Skeletal muscle cell (primary cell): ENCODE data around the gene MATR3.
A peak's percentile ranks its signal among the peaks of the same experiment; 100 is the strongest.
"Not testable (repeated sequence)": the region's sequence is repeated elsewhere in the genome, so short reads cannot be mapped to it uniquely, and the experiment has no call there.

ENCODE experiments used
- DNase-seq: peaks from one replicate; pipeline ENCODE4 v3.0.0-alpha.2; 2010; ENCODE audit warnings: low read depth
- H3K4me3 ChIP-seq: 2 replicates; pipeline ENCODE4 v1.5.1; 2011; ENCODE audit warnings: low read depth, mild to moderate bottlenecking, control low read depth, low read length, moderate library complexity

Gene MATR3

DNA sequence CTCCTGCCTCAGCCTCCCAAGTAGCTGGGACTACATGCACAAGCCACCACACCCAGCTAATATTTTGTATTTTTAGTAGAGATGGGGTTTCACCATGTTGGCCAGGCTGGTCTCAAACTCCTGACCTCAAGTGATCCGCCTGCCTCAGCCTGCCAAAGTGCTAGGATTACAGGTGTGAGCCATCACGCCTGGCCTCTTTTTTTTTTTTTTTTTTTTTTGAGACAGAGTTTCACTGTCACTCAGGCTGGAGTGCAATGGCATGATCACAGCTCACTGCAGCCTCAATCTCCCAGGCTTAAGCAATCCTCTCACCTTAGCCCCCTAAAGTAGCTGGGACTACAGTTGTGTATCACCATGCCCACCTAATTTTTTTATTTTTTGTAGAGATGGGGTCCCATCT, 22.8 kb upstream of the MATR3 start:
- H3K4me3 ChIP-seq, DNase-seq: not testable (repeated sequence)

DNA sequence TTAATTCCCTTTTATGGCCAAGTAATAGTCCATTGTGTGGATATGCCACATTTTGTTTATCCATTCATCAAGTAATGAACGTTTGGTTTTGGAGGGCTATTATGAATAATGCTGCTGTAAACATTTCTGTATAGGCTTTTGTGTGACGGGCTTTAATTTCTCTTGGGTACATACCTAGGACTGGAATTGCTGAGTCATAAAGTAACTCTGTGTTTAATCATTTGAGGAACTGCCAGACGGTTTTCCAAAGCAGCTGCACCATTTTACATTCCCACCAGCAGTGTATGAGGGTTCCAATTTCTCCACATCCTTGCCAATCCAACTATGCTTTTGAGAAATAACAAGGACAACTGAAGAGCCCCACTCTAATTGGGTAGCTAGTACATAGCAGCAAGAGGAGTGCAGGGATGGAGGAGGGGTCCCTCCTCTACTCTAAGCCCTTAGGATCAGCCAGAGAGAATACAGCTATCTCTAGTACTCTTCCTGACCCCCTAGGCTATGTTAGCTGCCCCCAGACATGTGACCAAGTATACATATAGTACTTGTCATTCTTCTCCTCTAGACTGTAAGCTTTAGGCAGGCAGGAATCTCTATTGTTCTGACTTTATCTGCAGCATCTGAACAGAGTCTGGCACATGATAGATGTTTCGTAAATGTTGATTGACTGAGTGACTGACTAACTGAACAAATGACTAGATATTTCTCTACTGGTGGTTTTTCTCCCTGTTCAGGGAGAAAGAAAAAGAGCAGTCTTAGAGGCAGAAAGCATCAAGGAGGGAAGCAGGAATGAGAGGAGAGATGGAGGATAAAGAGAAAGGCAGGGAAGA, 22.1 kb upstream of the MATR3 start:
- peak; percentile 72 for DNase-seq
- no peak overlapping the region for H3K4me3 ChIP-seq

DNA sequence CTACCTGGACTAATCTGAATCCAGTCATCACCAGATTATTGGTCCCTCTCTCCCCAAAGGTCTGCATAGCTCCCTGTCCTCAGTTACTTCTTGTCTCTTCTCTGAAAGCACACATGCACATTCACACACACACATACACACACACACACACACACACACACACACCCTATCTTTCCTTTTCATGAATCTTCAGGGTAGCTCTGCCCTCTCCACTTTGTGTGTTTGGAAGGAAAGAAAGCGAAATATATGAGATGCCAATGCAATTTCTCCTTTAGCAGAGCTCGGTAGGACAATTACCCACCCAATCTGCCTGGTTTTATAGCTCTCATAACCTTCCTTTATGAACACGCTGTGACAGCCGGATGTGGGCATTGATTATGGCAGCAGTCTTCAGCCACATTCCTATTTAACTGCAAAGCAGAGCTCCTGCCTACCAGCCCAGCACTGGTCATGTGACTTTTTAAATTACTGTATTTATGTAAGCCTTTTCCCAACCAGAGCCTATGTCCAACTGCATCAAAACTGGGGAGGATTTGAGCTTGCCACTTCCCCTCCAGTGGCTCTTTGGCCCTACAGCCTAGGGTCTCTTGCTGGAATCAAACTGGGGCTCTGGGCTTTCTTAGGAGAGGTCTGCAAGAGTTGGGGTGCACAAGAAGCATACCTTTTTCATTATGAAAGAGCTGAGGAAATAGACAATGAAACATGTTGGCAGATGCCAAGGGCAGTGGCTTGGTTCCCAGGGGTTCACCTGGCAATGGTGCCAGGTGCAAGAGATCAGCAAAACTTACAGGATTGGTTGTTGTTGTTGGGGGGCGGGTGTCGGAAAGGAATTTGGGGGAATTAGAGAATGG, 20.8 kb upstream of the MATR3 start:
- DNase-seq = no peak
- H3K4me3 ChIP-seq = no peak overlapping the region

DNA sequence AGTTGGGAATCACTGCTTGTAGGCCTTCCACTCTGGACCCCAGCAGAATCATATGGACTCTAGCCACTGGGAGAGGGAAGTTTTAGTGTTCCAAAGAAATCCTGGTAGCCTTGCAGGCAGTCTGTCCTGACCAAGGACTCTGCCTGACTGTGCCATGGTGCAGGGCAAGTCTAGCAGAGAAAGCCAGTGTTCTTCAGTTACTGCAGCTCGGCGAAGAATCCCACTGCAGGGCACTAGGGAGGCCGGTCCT, 20.3 kb upstream of the MATR3 start:
- no peak for DNase-seq
- peak overlapping the region; percentile 71 for H3K4me3 ChIP-seq

DNA sequence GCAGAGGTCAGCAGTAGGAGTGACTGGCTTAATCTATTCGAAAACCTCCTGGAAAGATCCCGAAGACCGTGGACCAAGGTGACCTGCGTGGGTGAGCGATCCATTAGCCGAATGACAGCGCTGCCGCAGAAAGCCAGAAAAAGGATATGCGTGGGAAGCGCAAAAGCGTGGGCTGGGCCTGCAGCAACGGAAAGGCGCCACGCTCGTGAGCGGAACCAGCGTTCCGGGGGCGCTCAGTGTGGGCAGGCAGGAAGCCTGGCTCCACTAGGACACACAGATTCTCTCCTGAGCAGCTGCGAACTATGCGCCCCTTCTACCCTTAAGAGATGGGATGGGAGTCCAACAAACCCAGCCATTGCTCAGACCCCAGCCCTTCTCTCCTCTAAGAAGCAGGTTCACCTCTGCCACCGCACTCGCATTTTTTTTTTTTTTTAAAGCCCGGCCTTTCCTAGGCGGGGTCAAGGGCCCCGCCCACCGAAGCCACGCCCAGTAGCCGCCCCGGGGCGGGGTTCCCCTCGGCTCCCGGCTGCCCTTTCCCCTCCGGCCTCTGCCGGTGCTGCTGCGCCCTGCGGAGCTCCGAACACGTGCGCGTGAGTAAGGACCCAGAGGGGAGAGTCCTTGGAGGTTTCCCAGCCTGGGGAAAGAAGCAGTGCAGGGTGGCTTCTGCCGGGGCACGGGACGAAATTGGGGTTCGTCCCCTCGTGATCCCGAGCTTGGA, 19.8 kb upstream of the MATR3 start:
- DNase-seq = no peak
- H3K4me3 ChIP-seq = peak overlapping the region; percentile 71

DNA sequence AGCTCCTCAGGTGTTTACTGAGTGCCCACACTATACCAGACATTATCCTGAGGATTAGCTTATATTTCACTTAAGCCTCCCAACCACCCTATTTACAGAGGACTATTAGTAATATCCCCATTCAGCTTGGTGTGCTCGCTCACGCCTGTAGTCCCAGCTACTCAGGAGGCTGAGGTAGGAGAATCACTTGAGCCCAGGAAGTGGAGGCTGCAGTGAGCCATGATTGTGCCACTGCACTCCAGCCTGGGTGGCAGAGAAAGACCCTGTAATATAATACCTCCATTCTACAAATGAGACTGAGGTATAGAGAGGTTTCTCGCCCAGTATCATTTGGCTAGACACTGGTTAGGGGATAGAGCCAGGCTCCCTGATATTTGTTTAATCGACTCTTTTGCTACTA, 18.0 kb upstream of the MATR3 start:
- no peak for DNase-seq
- H3K4me3 ChIP-seq = peak overlapping the region; percentile 20

DNA sequence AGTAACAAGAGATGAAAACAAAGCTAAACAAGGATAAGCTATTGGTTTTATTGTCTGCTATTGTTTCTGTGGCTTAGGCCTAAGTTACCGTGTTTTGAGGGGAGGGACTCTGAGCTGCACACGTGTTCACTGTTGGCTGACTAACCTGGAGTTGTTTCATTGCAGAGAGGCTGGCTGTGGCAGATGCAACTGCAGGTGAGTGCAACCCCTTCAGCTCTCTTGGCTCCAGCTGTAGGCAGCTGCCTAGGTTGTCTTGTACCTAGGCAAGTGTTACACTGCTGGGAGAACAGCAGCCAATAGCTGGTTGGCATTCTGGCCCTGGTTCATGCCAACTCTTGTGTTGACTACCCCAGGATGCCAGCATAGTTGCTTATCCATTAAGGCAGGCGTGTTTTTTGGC, 17.6 kb upstream of the MATR3 start:
- H3K4me3 ChIP-seq = no peak overlapping the region
- no peak for DNase-seq

DNA sequence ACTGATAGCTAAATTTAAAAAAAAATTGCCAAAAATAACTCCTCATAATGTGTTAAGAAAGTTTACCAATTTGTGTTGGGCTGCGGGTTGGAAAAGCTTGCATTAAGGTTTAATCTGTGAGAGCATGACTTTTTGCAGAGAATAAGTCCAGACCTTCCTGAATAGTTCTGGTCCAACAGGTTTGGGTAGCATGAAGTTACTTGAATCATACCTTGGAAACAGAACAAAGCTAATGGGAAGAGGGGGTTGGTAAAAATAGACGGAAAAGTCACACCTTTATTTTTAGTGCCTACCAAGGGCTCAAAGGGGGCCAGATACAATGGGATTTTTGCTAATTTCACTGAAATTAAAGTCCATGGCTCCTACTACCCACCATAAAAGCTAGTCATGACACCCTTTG, 17.1 kb upstream of the MATR3 start:
- no peak overlapping the region for H3K4me3 ChIP-seq
- DNase-seq = no peak

DNA sequence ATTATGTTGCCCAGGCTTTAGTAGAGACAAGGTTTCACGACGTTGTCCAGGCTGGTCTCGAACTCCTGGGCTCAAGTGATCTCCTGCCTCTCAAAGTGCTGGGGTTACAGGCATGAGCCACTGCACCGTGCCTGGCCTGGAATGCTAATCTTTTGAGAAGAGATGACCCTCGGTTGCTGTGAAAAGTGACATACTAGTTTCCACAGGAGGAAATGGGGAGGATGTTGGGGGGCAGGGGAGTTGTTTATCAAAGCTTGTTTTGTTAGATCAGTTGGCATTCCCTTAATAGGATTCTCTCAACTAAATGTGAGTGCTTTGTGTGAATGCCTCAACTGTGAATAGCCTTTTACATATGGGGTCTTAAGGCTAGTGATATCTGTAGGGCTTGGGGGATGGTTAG, 16.4 kb upstream of the MATR3 start:
- H3K4me3 ChIP-seq = no peak overlapping the region
- DNase-seq = no peak

DNA sequence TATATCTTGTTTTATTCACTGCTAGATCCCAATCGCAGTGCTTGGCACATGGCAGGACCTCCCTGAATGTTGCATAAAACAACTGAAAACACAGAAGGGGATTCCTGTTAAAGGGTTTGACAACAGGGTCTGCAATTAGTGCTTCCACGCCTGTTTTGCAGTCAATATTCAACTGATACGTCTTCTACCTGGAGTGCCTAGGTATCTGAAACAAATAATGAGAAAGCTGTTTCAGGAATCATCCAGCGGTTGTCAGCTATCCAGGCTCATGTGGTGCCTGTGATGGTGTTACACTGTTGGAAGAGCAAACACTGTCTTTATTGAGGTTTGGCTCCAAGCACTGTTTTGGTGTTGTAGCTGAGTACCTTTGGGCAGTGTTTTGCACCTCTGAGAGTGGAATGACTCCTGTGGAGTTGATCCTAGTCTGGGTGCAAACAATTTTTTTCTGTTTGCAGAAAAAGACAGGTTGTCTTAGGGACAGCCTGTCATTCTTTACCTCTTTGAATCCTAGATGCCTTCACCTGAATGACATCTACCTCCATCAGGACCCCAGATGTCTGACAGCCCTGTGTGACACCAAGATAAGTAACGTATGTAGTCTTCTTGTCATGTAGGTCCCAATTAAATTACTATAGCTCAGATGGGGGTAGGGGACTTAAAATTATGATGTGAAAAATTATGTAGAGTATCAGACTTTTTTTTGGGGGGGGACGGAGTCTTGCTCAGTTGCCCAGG, 14.8 kb upstream of the MATR3 start:
- no peak overlapping the region for H3K4me3 ChIP-seq
- DNase-seq = no peak

DNA sequence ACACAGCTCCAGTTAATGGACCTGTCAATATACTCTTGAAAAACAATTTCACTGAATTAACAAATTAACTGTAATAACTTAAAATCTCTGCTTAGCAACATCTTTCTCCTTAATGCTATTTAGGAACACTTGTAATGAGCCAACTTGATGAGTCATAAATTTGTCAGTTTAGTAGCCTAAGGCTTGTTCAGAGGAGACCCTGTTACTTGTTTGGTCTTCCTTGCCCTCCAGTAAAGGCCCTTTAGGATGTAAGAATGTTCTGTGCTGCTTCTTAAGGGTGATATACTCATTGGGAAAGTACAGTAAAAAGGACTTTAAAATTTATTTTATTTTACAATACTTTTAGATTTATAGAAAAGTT, 11.4 kb upstream of the MATR3 start:
- H3K4me3 ChIP-seq = no peak overlapping the region
- no peak for DNase-seq

DNA sequence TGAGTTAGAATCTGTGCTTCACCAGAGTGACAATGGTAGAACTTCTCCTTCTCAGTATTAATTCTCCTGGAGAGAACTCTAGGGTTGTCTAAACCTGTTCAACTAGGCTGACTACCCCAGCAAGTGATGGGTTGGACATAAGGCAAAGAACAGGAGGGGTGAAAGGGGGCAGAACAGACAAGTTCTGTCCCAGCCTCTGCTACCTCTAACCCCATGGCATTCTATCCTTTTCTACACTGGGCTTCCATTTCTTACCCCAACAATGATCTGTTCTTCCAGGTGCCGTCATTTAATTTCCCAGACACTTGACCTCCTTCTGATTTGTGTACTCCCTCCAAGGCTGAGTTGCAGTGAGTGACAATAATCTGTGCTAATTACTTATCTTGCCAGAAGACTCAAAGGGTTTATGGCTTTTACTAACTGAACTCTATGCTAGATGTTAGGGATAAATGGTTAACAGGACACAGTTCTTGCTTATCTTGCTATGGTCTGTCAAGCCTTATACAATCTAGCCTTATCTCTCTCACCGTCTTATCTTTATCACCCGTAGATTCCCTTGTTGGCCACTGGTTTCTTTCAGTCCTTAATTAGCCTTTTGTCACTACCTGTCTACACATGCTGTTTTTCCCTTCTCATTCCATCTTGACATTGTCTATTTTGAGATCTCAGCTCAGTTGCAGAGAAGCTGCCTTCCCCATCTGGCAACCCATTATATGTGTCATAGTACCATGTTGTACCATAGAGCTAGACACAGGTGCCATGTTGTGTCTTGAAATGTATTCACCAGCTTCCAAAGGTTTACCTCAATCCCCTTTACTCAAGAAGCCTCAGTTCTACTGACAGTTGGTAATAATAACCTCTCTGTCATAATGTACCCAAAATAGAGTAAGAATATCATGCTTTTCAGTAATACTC, 10.0 kb upstream of the MATR3 start:
- DNase-seq = no peak
- H3K4me3 ChIP-seq = no peak overlapping the region

DNA sequence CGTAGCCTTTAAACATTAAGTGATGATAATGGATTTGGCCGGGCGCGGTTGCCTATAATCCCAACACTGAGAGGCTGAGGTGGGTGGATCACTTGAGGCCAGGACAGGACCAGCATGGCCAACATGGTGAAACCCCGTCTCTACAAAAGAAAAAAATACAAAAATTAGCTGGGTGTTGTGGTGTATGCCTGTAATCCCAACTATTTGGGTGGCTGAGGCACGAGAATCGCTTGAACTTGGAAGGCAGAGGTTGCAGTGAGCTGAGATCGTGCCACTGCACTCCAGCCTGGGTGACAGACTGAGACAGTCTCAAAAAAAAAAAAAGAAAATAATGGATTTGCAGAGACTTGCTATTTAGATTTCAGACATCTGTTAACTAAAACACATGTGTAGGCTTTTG, 9.2 kb upstream of the MATR3 start:
- H3K4me3 ChIP-seq = no peak overlapping the region
- no peak for DNase-seq

DNA sequence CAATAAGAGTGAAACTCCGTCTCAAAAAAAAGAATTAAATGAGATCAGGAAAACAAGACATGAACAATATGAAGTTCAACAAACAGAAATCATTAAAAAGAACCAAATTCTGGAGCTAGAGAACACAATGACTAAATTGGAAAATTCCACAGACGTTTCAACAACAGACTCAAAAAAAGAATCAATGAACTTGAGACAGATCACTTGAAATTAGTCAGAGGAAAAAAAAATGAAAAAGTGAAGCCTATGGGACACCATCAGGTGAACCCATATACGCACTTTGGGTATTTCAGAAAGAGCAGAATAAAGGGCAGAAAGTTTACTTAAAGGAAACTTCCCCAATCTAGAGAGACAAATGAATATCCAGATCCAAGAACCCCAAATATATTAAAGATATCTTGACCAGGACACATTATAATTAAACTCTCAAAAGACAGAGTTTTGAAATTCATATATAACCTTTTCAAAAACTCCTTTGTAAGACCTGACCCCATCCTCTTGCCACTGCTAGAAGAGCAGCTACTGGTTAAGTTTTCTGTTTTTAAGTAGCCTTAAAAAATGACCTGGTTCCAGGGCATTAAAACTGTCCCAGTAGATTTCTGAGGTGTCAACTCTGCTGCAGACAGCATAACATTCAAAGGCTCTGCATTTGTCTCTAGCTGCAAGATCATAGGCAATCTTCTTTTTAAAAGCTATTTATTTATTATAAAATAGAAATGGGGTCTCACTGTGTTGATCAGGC, 7.7 kb upstream of the MATR3 start:
- DNase-seq = no peak
- no peak overlapping the region for H3K4me3 ChIP-seq

DNA sequence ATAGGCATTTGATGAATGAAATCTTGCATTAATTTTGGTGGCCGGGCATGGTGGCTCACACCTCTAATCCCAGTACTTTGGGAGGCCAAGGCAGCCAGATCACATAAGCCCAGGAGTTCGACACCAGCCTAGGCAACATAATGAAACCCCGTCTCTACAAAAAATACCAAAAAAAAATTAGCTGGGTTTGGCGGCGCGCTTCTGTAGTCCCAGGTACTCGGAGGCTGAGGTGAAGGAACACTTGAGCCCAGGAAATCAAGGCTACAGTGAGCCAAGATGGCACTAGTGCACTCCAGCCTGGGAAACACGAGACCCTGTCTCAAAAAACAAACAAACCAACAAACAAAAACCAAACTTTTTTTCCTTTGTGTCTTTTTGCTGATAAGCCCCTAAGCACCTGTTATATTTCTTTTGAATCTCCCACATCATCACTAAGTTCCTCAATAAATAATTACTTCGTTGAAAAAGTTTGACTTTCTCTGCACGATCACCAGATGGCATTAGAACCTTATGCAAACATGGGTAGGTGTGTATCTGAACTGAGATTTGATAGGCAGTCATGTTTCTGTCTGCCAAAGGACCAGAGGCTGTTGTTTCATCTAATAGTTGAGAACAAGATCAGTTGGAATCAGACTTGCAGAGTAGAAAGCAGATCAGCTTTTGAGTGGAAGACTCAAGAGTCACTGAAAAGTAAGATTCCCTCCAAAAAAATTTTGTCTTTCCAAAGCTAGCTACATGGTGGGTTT, 5.5 kb upstream of the MATR3 start:
- DNase-seq = no peak

DNA sequence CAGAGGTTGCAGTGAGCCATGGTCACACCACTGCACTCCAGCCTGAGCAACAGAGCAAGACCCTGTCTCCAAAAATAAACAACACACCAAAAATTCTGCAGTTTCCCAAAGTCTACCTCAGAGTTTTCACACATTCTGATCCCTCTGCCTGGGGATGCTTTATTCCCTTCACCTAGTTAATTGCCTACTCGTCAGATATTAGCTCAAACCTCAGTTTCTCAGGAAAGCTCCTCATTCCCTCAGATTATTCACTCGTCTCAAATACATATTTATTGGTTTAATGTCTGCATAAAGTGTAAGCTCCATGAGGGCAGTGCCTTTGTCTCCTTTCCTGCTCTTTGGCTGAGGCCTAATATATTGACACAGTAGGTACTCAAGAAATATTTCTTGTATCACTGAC, 2.5 kb upstream of the MATR3 start:
- H3K4me3 ChIP-seq = no peak overlapping the region
- DNase-seq = no peak

More for the DNA sequence above, 5.5 kb upstream of the MATR3 start:
- H3K4me3 ChIP-seq = no peak overlapping the region

DNA sequence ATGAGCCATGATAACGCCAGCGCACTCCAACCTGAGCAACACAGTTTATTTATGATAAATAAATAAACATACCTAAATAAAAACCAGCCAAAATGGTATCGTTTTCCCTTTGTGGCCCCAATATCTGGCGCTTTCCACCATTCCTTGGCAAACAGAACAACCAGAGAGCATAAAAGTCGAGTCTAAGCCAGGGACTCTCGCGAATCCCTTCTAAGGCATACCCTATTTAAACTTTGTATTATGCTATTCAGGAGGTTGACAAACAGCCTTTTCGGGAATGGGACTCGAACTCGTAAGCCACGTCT, 386 bp upstream of the MATR3 start:
- peak overlapping the region; percentile 89 for H3K4me3 ChIP-seq
- DNase-seq = no peak
